Measurements from ENCODE around the gene NAV2.

DNA sequence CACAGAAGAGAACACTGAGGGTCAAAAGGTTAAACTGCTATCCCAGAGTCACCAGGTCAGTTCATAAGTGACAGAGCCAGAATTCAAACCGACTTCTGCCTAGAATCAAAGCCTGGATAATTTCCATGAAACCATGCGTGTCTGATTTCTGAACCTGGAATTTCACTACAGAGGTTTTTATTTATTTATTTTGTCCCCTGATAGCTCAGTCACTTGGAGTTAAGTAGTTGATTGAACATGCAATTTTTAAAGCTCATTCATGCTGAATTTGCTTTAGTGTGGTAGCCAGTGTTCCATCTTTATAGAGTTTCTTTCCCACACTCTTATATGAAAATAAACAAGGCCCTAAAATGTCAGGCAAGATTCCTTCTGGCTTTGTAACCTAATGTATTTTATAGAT lies 93.2 kb downstream of the NAV2 start:
- TF ChIP-seq, protein P1, sequence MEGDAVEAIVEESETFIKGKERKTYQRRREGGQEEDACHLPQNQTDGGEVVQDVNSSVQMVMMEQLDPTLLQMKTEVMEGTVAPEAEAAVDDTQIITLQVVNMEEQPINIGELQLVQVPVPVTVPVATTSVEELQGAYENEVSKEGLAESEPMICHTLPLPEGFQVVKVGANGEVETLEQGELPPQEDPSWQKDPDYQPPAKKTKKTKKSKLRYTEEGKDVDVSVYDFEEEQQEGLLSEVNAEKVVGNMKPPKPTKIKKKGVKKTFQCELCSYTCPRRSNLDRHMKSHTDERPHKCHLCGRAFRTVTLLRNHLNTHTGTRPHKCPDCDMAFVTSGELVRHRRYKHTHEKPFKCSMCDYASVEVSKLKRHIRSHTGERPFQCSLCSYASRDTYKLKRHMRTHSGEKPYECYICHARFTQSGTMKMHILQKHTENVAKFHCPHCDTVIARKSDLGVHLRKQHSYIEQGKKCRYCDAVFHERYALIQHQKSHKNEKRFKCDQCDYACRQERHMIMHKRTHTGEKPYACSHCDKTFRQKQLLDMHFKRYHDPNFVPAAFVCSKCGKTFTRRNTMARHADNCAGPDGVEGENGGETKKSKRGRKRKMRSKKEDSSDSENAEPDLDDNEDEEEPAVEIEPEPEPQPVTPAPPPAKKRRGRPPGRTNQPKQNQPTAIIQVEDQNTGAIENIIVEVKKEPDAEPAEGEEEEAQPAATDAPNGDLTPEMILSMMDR (IDR thresholded peaks at IDR 0.05; ENCODE audit: borderline replicate concordance, extremely low read depth, low read length, poor library complexity, severe bottlenecking): no peak
- TF ChIP-seq EZH2 (IDR thresholded peaks at IDR 0.05; ENCODE audit: borderline replicate concordance, low read depth, low read length, severe bottlenecking): no peak

Data from DND-41 (cell line).